HAP-1 (cell line): ENCODE results near the gene RAB36.

Experiments used
- DNase-seq, 2 experiments: peaks; one replicate each; pipeline ENCODE4 v3.0.0-alpha.2; 2016 to 2020; ENCODE audit warnings: low spot score in 2 of 2
- H3K27me3 ChIP-seq: fragments of 250-450 bp; sonication (Bioruptor Pico); 2 replicates; pipeline ENCODE4 v1.5.1; 2020; ENCODE audit warnings: low read depth, mild to moderate bottlenecking, moderate library complexity
- H3K36me3 ChIP-seq: fragments of 250-450 bp; sonication (Bioruptor Pico); replicated peaks from 2 replicates; pipeline ENCODE4 v1.5.1; 2020; ENCODE audit warnings: mild to moderate bottlenecking
- H3K4me1 ChIP-seq: fragments of 250-450 bp; sonication (Bioruptor Pico); 2 replicates; pipeline ENCODE4 v1.5.1; 2020; ENCODE audit warnings: mild to moderate bottlenecking
- H3K4me3 ChIP-seq: fragments of 250-450 bp; sonication (Bioruptor Pico); 2 replicates; pipeline ENCODE4 v1.5.1; 2020; ENCODE audit warnings: mild to moderate bottlenecking, moderate library complexity
- H3K9me3 ChIP-seq: fragments of 250-450 bp; sonication (Bioruptor Pico); 2 replicates; pipeline ENCODE4 v1.5.1; 2020; ENCODE audit warnings: mild to moderate bottlenecking, moderate library complexity
- in situ Hi-C: fragments of 300-500 bp; cut with MboI; formaldehyde crosslinking; loops from 3 replicates; pipeline ENCODE4 v1.14.3; 2020; ENCODE audit warnings: low sequenced_read_pairs, inconsistent platforms, mixed read lengths

The RAB36 gene

GRCh38 chr22:23176645-23177027, 31.4 kb downstream of the RAB36 start:
- Histone ChIP-seq H3K9me3 (peaks cover 3% of the 10 kb centered on the region), H3K4me1 (peaks cover 3% of the 10 kb centered on the region; the same call in 1 of the 2 replicates), H3K36me3 (no peaks in the 10 kb centered on the region), H3K4me3 (no peak overlapping the region), H3K27me3 (no peaks in the 10 kb centered on the region)
- DNase-seq: no peak
- in situ Hi-C loops: loop anchor here (5.0 kb wide), 1 partner anchor 101 kb away; no protein-coding TSS in a partner anchor

GRCh38 chr22:23177197-23177596, 31.9 kb downstream of the RAB36 start:
- Histone ChIP-seq H3K27me3 (peaks cover 3% of the 10 kb centered on the region; the same call in 1 of the 2 replicates), H3K9me3 (peaks cover 6% of the 10 kb centered on the region), H3K4me3 (no peak overlapping the region), H3K4me1 (peaks cover 3% of the 10 kb centered on the region; the same call in 1 of the 2 replicates), H3K36me3 (no peaks in the 10 kb centered on the region)
- in situ Hi-C loops: loop anchor here (5.0 kb wide), 1 partner anchor 100 kb away; no protein-coding TSS in a partner anchor
- DNase-seq: no peak

GRCh38 chr22:23178512-23179254, 33.4 kb downstream of the RAB36 start:
- in situ Hi-C loops: loop anchor here (5.0 kb wide), 1 partner anchor 99 kb away; no protein-coding TSS in a partner anchor
- Histone ChIP-seq H3K4me3 (no peak overlapping the region), H3K27me3 (peaks cover 8% of the 10 kb centered on the region), H3K36me3 (no peaks in the 10 kb centered on the region), H3K4me1 (peaks cover 3% of the 10 kb centered on the region; the same call in 1 of the 2 replicates), H3K9me3 (peaks cover 9% of the 10 kb centered on the region)
- peak; percentile 57 to 82 for DNase-seq

GRCh38 chr22:23179381-23180299, 34.4 kb downstream of the RAB36 start:
- in situ Hi-C loops: loop anchor here (5.0 kb wide), 1 partner anchor 98 kb away; no protein-coding TSS in a partner anchor
- peaks cover 3% of the 10 kb centered on the region; the same call in 1 of the 2 replicates for H3K4me1 ChIP-seq
- peaks cover 10% of the 10 kb centered on the region for H3K27me3 ChIP-seq

GRCh38 chr22:23180301-23180892, 35.1 kb downstream of the RAB36 start, which contains the start of gene BCR:
TSS of gene BCR (plus strand) at chr22:23180509. CDS start at chr22:23180961, 452 bp downstream.
- in situ Hi-C loops: no loop called here
- Histone ChIP-seq H3K27me3 (peaks cover 10% of the 10 kb centered on the region), H3K4me1 (peaks cover 3% of the 10 kb centered on the region; the same call in 1 of the 2 replicates), H3K9me3 (peaks cover 9% of the 10 kb centered on the region), H3K36me3 (no peaks in the 10 kb centered on the region), H3K4me3 (peak within 1 kb of the TSS; percentile 26)
- DNase-seq: peak in 1 of 2 experiments; percentile 72

More at GRCh38 chr22:23179381-23180299, 34.4 kb downstream of the RAB36 start:
- Histone ChIP-seq H3K9me3 (peaks cover 9% of the 10 kb centered on the region), H3K36me3 (no peaks in the 10 kb centered on the region), H3K4me3 (peak overlapping the region; percentile 12; the same call in 1 of the 2 replicates)
- DNase-seq: no peak

- H3K9me3 ChIP-seq: peaks cover 9% of the 10 kb centered on the region
- H3K4me1 ChIP-seq: peaks cover 3% of the 10 kb centered on the region; the same call in 1 of the 2 replicates
- H3K4me3 ChIP-seq: peak overlapping the region; percentile 26
- peaks cover 10% of the 10 kb centered on the region for H3K27me3 ChIP-seq
- H3K36me3 ChIP-seq: no peaks in the 10 kb centered on the region
- DNase-seq: no peak
- in situ Hi-C loops: no loop called here
Observed at GRCh38 chr22:23180893-23181720, 35.8 kb downstream of the RAB36 start.

GRCh38 chr22:23181721-23182308, 36.5 kb downstream of the RAB36 start:
- Histone ChIP-seq H3K36me3 (no peaks in the 10 kb centered on the region), H3K4me1 (peaks cover 3% of the 10 kb centered on the region; the same call in 1 of the 2 replicates), H3K4me3 (no peak overlapping the region), H3K9me3 (peaks cover 9% of the 10 kb centered on the region), H3K27me3 (peaks cover 10% of the 10 kb centered on the region)
- in situ Hi-C loops: no loop called here
- DNase-seq: no peak

GRCh38 chr22:23182309-23183060, 37.2 kb downstream of the RAB36 start:
- Histone ChIP-seq H3K9me3 (peaks cover 9% of the 10 kb centered on the region), H3K4me1 (peaks cover 3% of the 10 kb centered on the region; the same call in 1 of the 2 replicates), H3K4me3 (no peak overlapping the region), H3K27me3 (peaks cover 10% of the 10 kb centered on the region), H3K36me3 (no peaks in the 10 kb centered on the region)
- in situ Hi-C loops: no loop called here
- no peak for DNase-seq

- DNase-seq: peak in 1 of 2 experiments; percentile 28
- Histone ChIP-seq H3K27me3 (peaks cover 10% of the 10 kb centered on the region), H3K4me3 (no peak overlapping the region), H3K4me1 (peaks cover 3% of the 10 kb centered on the region; the same call in 1 of the 2 replicates), H3K36me3 (no peaks in the 10 kb centered on the region), H3K9me3 (peaks cover 9% of the 10 kb centered on the region)
- in situ Hi-C loops: no loop called here
Observed at GRCh38 chr22:23183061-23183698, 37.9 kb downstream of the RAB36 start.

GRCh38 chr22:23184100-23184763, 39.0 kb downstream of the RAB36 start:
- in situ Hi-C loops: no loop called here
- Histone ChIP-seq H3K27me3 (peaks cover 10% of the 10 kb centered on the region), H3K36me3 (no peaks in the 10 kb centered on the region), H3K9me3 (peaks cover 9% of the 10 kb centered on the region), H3K4me3 (no peak overlapping the region), H3K4me1 (peaks cover 3% of the 10 kb centered on the region; the same call in 1 of the 2 replicates)
- no peak for DNase-seq

- DNase-seq: no peak
- Histone ChIP-seq H3K4me1 (peaks cover 3% of the 10 kb centered on the region; the same call in 1 of the 2 replicates), H3K9me3 (peaks cover 9% of the 10 kb centered on the region), H3K4me3 (no peak overlapping the region), H3K27me3 (peaks cover 10% of the 10 kb centered on the region), H3K36me3 (no peaks in the 10 kb centered on the region)
- in situ Hi-C loops: no loop called here
Observed at GRCh38 chr22:23184764-23185113, 39.5 kb downstream of the RAB36 start.
